ENCODE measurements around the gene CD81.

GRCh38 chr11:2363130-2363529 lies 14.0 kb upstream of the CD81 start:
- TF ChIP-seq CTCF (conservative IDR thresholded peaks at IDR 0.05 in 1 of 2, IDR thresholded peaks at IDR 0.05 in 1 of 2; ENCODE audit: low read depth in 1 of 2, low read length in 2 of 2): no peak
- TF ChIP-seq EZH2 (IDR thresholded peaks at IDR 0.05; ENCODE audit: low read length, missing control alignments): no peak
